KOPT-K1 (cell line): ENCODE data around the gene PAX1.

ENCODE experiments used
- H3K27ac ChIP-seq: fragments of 200-600 bp; sonication (generic); 2 replicates; pipeline ENCODE4 v1.5.1; 2016; ENCODE audit warnings: antibody characterized with exemption, mild to moderate bottlenecking, low read depth, low read length; ENCODE audit not compliant: poor library complexity, severe bottlenecking
- H3K36me3 ChIP-seq: fragments of 200-600 bp; sonication (generic); 2 replicates; pipeline ENCODE4 v1.5.1; 2017; ENCODE audit warnings: antibody characterized with exemption, mild to moderate bottlenecking, low read length, moderate library complexity; ENCODE audit not compliant: insufficient read depth
- H3K9me3 ChIP-seq: fragments of 200-600 bp; sonication (generic); 2 replicates; pipeline ENCODE4 v1.5.1; 2017; ENCODE audit warnings: antibody characterized with exemption, low read length, mild to moderate bottlenecking; ENCODE audit not compliant: insufficient read depth, poor library complexity, severe bottlenecking

The PAX1 gene

DNA sequence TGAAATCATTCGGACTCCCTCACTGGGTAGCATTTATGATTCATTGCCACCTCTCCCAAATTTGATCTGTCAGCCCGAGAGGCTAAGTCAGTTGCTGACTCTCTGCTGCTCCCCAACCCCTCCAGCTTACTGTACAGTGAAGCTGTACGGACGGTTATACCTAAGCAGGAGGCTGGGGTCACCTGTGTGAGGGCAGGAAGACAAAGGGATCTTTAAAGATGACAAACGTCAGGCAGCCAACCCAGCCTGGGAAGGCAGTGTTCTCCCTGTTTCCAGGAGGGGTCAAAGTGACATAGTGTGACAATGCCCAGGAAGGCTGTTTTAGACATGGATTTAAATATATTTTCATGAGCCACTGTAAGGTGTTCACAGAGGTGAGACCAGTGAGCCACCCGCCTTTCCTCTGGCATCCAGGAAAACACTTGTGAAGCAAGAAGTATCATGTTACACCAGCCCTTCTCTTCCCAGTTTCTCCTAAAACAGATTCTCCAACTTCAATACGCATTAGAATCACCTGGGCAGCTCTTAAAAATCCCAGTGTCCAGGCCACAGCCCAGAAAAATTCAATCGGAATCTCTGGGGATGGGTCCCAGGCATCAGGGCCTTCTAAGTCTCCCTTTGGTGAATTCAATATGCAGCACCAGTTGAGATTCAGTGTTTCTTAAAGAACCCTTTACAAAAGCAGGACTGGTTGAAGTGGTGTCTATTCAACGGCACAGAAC is 6.8 kb upstream of the PAX1 start:
- H3K36me3 ChIP-seq = no peaks in the 10 kb centered on the region
- peaks cover 12% of the 10 kb centered on the region for H3K9me3 ChIP-seq
- no peak overlapping the region for H3K27ac ChIP-seq

DNA sequence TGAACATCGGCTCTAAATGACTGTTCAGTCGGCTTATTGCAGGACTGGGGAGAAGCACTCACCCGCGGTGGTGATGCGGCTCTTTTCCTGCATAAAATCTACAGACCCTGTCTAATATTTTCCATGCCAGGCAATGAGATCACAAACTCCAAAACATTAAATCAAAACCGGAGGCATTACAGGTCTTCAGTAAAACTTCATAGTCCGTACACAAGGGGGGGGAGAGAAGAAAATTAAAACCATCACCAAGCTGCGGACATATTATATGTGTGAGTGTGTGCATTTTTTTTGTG is 6.3 kb upstream of the PAX1 start:
- no peaks in the 10 kb centered on the region for H3K36me3 ChIP-seq
- H3K27ac ChIP-seq = no peak overlapping the region
- peaks cover 15% of the 10 kb centered on the region for H3K9me3 ChIP-seq

DNA sequence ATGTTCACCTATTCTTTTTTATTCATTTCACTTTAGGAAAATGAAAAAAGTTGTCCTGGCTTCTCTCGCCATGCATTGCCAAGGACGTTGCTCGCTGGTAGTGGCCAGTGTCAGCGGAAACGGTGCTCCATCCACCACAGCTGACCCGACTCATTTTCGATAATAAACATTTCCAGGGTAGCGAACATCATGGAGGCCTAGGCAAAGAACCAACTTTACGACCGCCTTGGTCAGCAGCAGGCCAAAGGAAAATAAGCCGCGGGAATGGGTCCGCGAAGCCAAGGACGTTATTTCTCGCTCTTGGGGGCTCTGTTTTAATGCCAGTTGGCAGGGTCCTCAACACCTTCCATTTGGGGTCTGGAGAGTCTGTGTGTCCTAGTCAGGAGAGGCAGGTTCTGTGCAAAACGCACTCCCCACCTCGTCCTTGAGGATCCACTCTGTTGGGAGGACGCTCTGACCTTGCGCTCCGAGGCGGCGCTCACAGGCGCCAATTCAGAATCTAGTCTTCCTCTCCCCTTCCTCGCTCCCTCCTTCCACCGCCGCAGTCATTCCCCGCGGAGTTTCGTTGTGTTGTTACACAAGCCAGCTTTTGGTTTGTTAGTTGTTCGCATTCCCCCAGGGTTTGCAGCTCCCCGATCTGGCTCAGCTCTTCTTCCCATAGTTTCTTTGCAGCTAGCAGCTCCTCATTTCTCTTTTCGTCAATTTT is 4.1 kb upstream of the PAX1 start:
- Histone ChIP-seq H3K27ac (no peak overlapping the region), H3K9me3 (peaks cover 15% of the 10 kb centered on the region), H3K36me3 (no peaks in the 10 kb centered on the region)

- Histone ChIP-seq H3K9me3 (peaks cover 15% of the 10 kb centered on the region), H3K27ac (no peak overlapping the region), H3K36me3 (no peaks in the 10 kb centered on the region)
Measured at GRCh38 chr20:21702016-21702415, 3.4 kb upstream of the PAX1 start.

DNA sequence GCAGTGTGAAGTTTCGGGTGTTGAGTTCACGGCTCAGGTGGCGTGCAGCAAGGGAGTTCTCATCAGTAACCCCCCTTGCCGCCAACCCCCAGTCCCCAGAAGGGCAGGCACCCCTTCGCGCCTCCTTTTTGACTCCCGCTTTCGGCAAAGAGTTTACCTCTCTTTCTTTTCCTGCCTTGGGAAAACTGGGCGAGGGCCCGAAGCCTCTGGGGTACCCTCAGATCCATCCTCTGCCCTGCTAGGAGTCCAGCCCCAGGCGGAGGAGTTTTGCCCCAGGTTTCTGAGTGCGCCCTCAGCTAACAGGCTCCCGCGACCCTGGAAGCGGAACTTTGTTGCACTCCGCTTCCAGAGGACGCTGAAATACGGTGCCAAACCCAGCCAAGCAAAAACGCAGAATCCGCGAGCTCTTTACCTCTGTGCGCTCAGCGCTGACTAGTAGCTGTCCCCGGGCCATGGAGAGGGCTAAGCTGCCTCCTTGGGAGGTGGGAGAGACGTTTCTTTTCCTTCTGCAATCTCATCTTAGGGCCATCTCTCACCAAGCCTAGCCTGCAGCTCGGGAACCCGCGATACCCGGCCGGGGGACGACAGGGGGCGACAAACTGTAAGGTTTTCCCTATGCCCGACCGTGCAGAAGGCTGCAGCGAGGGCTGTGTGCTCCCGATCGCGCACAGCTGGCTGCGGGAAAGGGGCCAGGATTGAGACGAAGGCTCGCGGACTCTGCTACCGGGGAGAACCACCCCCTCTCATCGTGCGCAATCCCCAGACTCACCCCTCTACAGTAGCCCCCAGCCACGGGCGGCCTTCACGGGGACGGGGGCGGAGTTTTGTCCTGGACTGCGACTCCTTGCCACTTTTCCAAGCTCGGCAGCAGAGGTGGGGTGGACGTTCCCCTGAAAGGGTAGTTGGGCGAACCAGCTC is 2.7 kb upstream of the PAX1 start:
- peaks cover 15% of the 10 kb centered on the region for H3K9me3 ChIP-seq
- no peak overlapping the region for H3K27ac ChIP-seq
- no peaks in the 10 kb centered on the region for H3K36me3 ChIP-seq

GRCh38 chr20:21703717-21704407 is 1.6 kb upstream of the PAX1 start:
- H3K36me3 ChIP-seq = no peaks in the 10 kb centered on the region
- no peak overlapping the region for H3K27ac ChIP-seq
- peaks cover 15% of the 10 kb centered on the region for H3K9me3 ChIP-seq

- no peaks in the 10 kb centered on the region for H3K36me3 ChIP-seq
- peaks cover 15% of the 10 kb centered on the region for H3K9me3 ChIP-seq
- H3K27ac ChIP-seq = no peak overlapping the region
Measured at GRCh38 chr20:21704408-21705385, 767 bp upstream of the PAX1 start.

DNA sequence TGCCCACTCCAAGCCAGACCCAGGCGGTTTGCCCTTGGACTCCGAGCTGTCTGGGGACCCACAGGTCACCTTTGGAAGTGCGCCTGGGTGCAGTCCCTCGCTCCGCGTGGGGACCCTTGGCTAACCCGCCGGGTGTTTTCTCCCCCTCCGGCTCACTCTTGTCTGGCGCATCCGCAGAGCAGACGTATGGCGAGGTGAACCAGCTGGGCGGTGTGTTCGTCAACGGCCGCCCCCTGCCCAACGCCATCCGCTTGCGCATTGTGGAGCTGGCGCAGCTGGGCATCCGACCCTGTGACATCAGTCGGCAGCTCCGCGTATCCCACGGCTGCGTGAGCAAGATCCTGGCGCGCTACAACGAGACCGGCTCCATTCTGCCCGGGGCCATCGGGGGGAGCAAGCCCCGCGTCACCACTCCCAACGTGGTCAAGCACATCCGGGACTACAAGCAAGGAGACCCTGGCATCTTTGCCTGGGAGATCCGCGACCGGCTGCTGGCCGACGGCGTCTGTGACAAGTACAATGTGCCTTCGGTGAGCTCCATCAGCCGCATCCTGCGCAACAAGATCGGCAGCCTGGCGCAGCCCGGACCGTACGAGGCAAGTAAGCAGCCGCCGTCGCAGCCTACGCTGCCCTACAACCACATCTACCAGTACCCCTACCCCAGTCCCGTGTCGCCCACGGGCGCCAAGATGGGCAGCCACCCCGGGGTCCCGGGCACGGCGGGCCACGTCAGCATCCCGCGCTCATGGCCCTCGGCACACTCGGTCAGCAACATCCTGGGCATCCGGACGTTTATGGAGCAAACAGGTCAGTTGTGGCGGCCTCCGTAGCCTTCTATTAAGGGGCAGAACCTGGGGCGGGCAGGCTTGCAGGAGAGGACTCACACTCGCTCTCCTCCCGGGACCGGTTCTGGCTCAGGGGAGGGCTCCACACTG is 1.1 kb downstream of the PAX1 start:
- H3K36me3 ChIP-seq = no peaks in the 10 kb centered on the region
- no peak overlapping the region for H3K27ac ChIP-seq
- H3K9me3 ChIP-seq = peaks cover 15% of the 10 kb centered on the region

DNA sequence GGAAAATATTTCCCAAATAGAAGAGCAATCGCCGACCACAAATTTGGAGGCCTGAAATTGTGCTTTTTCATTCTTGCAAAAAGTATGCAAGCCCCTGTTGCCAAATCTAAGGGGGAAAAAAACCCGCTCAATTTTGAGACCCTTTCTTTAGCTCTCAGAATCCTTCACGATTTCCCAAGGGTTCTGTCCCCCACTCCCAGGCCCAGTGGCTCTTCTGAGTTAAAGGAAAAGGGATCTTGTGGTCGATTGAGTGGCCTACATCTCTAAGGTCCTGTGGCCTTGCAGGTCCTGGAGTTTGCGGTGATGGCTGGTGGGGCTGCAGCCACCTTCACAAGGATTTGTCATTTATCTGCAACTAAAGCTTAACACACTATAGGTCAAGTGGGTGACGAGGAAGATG is 1.8 kb downstream of the PAX1 start:
- Histone ChIP-seq H3K27ac (no peak overlapping the region), H3K36me3 (no peaks in the 10 kb centered on the region), H3K9me3 (peaks cover 15% of the 10 kb centered on the region)

- Histone ChIP-seq H3K36me3 (no peaks in the 10 kb centered on the region), H3K27ac (no peak overlapping the region), H3K9me3 (peaks cover 7% of the 10 kb centered on the region)
Measured at GRCh38 chr20:21707999-21708737, 2.7 kb downstream of the PAX1 start.

DNA sequence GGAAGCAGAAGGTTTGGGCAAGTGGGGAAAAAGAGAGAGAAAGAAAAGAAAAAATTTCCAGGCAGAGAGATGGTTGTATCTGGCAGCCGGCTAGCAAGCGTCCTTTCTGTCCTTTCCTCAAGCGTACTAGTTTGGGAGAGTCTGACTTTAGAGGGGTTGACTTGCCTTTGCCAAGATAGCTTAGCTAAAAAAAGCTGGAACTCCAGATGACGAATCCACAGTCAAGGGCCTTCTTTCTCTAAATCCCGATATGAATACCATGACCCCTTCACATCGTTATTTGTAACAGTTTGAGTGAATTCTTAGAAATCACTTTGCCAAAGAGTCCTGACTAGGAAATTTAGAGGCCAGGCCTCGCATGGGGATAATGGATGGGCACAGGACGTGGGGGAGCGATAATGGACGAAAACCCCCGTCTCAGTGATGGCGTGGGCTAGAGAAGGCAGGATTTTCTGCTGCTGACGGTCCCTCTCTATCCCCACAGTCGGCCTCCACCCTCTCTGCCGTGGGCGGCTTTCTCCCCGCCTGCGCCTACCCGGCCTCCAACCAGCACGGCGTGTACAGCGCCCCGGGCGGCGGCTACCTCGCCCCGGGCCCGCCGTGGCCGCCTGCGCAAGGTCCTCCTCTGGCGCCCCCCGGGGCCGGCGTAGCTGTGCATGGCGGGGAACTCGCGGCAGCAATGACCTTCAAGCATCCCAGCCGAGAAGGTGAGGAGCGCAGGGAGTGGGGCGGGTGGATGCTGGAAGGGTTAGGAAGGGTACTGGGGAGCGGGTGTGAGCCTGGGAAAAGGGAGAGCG is 3.5 kb downstream of the PAX1 start:
- Histone ChIP-seq H3K9me3 (no peaks in the 10 kb centered on the region), H3K36me3 (no peaks in the 10 kb centered on the region), H3K27ac (no peak overlapping the region)

- no peaks in the 10 kb centered on the region for H3K36me3 ChIP-seq
- H3K27ac ChIP-seq = no peak overlapping the region
- no peaks in the 10 kb centered on the region for H3K9me3 ChIP-seq
Measured at GRCh38 chr20:21709535-21709904, 4.1 kb downstream of the PAX1 start.
